Kidney capillary endothelial cell (primary cell): ENCODE results near the gene GPR146.
A peak's percentile ranks its signal among the peaks of the same experiment; 100 is the strongest.
"Not testable (repeated sequence)": the region's sequence is repeated elsewhere in the genome, so short reads cannot be mapped to it uniquely, and the experiment has no call there.

Source experiments
- DNase-seq: peaks from one replicate; pipeline ENCODE4 v3.0.0-alpha.2; 2018; ENCODE audit warnings: low spot score

GPR146 gene

GRCh38 chr7:1025743-1026581, 18.4 kb upstream of the GPR146 start:
- DNase-seq, result no peak

- DNase-seq, result no peak
Measured at GRCh38 chr7:1026721-1027161, 17.6 kb upstream of the GPR146 start.

DNA sequence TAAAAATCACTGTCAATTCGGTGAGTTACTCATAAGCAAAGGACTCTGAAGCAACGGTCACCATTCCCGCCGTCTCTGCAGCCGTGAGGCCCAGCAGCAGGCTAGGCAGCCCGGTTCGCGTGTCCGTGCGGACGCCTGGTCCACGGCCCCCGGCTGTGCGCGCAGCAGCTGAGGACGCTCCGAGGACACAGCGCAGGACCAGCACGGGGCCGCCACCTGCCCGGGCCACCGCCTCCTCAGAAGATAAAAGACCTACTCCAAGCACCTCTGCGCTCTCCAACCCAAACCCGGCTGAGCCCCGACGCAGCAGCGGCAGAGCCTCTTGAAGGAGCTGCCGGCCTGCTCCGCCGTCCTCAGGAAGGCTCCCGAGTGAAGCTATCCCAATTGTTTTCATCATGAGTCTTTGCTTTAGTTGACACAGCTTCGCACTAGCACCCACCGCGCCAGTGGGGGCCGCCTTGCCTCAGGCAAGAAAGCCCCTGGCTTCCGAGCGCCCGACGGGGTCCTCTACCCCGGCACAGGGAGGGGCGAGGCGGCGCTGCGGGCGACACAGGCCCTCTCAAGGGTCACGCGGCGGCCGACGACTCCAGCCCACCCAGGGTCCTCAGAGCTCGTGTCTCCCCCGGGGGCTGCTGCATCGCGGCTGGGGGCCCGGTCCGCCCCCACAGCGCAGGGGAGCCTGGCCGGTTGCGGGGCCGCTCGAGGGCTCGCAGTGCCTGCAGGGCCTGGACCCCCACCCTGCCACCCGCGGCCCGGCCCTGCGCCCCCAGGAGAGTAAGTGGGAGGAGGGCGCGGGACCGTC, 16.9 kb upstream of the GPR146 start:
- DNase-seq, result no peak

DNA sequence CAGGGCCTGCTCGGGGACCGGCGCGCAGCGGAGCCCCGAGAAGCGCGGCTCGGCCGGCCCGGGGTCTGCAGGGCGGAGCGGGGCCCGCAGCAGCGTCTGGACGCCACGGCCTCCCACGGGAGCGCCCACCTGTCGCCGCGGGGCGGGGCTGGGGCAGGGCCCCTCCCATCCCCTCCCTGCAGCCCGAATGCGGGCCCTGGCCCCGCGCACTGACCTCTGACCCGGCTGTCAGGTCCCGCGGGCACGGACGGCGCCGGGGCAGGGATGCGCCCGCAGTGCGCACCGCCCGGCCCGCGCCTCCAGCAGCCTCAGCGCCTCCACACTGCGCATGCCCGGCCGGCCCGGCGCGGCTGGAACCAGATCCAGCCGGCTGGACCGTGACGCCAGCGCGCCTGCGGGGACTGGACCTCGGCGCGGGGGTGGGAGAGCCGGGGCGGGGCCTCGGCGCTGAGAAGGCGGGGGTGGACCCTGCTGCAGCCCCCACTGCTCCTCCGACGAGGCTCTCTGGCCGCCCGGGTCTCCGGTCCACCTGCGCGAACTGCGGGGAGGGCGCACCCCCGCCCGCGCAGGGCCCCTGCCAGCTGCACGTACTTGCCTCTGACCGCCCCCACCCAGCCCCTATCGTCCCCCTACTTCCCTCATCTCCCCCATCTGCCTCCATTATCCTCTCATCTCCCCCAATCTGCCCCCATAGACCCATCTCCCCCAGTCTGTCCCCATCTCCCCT, 16.1 kb upstream of the GPR146 start:
- DNase-seq, result peak; percentile 82

- peak; percentile 86 for DNase-seq
Measured at GRCh38 chr7:1028775-1029636, 15.3 kb upstream of the GPR146 start.

DNA sequence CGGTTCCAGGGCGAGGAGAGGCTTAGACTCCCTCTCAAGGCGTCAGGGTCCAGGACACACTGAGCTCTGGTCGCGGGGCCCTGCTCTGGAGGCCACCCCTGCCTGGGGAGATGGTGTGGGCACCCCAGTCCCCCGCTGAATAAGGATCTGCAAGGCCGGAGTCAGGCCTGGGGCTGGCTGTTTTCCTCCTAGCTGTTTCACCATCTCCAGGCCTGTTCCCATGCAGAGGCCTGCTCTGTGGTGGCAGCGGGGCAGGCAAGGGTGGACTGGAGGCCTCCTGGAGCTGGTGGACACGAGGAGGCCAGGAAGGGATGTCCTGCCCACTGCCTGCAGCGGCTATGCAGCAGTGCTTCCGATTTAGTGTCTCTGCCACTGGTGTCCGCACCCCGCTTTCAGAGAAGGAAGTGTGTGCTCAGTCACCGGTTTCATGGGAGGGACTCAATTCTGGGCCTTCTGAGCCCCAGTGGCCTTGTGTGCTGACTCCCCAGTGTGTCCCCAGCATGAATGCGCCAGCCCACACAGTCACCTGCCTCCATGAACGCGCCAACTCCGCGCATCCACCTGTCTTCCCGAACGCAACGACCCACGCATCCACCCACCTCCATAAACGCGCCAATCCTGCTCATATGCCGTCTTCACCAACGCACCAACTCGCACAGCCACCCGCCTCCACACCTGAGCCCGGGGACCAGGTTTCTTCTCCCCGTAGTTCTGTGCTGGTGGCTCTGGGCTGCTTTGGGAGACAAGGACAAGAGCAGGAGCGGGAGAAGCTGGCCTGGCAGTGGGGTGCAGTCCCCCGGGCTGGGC, 14.5 kb upstream of the GPR146 start:
- no peak for DNase-seq

GRCh38 chr7:1030444-1031070, 13.8 kb upstream of the GPR146 start:
- DNase-seq, result no peak

GRCh38 chr7:1031716-1032455, 12.5 kb upstream of the GPR146 start:
- DNase-seq, result no peak

GRCh38 chr7:1032536-1033181, 11.7 kb upstream of the GPR146 start:
- DNase-seq, result no peak

GRCh38 chr7:1033546-1034145, 10.7 kb upstream of the GPR146 start:
- DNase-seq, result no peak

- not testable (repeated sequence) for DNase-seq
Measured at GRCh38 chr7:1034769-1035168, 9.6 kb upstream of the GPR146 start.

DNA sequence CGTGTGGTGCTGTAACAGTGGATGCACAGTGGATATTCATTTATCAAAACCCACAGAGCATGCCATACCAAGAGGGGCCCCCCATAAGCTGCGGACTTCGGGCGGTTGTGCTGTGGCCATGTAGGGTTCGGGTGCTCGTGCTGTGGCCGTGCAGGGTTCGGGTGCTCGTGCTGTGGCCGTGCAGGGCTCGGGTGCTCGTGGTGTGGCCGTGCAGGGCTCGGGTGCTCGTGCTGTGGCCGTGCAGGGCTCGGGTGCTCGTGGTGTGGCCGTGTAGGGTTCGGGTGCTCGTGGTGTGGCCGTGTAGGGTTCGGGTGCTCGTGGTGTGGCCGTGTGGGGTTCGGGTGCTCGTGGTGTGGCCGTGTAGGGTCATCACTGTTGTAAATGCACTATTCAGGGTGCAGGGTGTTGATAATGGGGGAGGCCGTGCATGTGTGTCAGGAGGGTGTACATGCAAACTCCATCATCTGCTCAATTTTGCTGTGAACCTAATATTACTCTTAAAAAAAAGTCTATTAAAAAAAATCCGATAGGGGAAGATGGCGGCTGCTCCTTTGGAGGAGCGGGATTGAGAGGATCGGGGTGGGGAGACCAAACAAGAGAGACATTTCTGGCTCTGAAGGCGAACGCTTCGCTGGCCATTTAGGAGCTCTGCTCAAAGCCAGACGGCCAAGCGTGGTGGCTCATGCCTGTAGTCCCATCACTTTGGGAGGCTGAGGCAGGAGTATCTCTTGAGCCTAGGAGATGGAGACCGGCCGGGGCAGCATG, 8.0 kb upstream of the GPR146 start:
- not testable (repeated sequence) for DNase-seq

GRCh38 chr7:1040233-1040632, 4.1 kb upstream of the GPR146 start:
- DNase-seq, result not testable (repeated sequence)

GRCh38 chr7:1040790-1041189, 3.6 kb upstream of the GPR146 start:
- DNase-seq, result no peak

DNA sequence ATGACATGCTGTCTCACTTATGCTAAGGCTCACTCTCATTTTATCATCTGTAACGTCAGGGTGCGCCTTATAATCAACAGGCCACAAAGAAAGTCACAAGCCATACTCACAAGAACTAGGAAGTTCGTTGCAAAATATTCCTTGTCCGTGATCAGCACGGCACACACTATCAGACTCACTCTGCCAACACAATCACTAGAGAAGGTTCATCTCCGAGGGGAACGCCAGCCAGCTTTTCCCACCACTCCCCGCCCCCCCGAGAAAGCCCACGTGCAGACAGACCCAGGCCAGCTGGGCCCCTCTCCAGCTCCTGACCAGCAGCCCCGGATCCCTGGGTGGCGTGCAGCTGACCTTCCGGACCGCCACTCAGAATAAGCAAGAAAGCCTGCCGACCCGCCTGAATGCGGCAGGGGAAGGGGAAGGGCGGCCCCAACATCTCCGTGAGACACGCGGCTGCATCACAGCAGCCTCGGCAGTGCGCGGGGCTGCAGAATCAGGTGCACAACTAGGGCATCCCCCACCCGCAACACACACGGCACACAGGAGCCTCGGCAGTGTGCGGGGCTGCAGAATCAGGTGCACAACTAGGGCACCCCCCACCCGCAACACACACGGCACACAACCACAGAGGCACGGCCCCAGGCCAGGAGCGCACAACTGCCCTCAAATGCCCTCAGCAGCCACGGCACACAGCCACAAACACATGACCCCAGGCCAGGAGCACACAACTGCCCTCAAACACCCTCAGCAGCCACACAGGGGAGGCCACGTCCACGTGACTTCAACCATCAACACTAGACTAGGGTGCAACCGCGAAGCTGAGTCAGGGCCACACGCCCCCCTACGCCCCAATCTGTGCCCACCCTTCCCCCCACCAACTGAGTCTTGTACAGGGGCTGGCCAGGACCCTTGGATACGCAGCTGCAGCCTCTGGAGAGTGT, 2.5 kb upstream of the GPR146 start:
- no peak for DNase-seq

DNA sequence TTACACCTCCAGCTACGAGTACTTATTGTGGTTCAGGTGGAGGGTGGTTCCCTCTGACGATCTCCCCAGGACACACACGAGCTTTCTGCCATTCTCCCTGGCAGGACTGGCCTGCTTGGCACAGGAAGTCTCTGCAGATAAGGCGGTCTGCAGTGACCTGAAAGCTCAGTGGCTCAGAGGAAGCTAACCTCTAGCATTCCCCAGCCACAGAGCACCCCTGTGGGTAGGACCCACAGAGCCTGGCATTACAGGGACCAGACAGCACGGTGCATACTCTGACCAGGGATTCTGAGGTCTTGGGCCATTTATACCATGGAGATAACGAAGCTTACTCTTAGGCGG, 1.9 kb upstream of the GPR146 start:
- no peak for DNase-seq
